IPS-20b (cell line): ENCODE results near the gene TMEM214.

Source experiments
- H3K27ac ChIP-seq: one replicate; pipeline ENCODE4 v1.5.1; 2013; ENCODE audit warnings: low read length
- H3K27me3 ChIP-seq: 2 replicates; pipeline ENCODE4 v1.6.1; 2013; ENCODE audit warnings: mild to moderate bottlenecking, low read length, inconsistent platforms; ENCODE audit not compliant: insufficient read depth
- H3K36me3 ChIP-seq: 2 replicates; pipeline ENCODE4 v1.6.1; 2013; ENCODE audit warnings: low read depth, mild to moderate bottlenecking, inconsistent platforms, low read length, moderate library complexity; ENCODE audit not compliant: insufficient read depth
- H3K4me1 ChIP-seq: 2 replicates; pipeline ENCODE4 v1.6.1; 2013; ENCODE audit warnings: mild to moderate bottlenecking, control low read depth, inconsistent platforms, low read length, moderate library complexity; ENCODE audit not compliant: insufficient read depth
- H3K4me3 ChIP-seq: 2 replicates; pipeline ENCODE4 v1.5.1; 2013; ENCODE audit warnings: mild to moderate bottlenecking, low read length, inconsistent platforms
- H3K9ac ChIP-seq: 2 replicates; pipeline ENCODE4 v1.6.1; 2013; ENCODE audit warnings: low read depth, mild to moderate bottlenecking, inconsistent platforms, low read length, moderate library complexity
- H3K9me3 ChIP-seq: 2 replicates; pipeline ENCODE4 v1.6.1; 2013; ENCODE audit warnings: mild to moderate bottlenecking, low read depth, low read length, inconsistent platforms; ENCODE audit not compliant: insufficient read depth

Gene TMEM214

DNA sequence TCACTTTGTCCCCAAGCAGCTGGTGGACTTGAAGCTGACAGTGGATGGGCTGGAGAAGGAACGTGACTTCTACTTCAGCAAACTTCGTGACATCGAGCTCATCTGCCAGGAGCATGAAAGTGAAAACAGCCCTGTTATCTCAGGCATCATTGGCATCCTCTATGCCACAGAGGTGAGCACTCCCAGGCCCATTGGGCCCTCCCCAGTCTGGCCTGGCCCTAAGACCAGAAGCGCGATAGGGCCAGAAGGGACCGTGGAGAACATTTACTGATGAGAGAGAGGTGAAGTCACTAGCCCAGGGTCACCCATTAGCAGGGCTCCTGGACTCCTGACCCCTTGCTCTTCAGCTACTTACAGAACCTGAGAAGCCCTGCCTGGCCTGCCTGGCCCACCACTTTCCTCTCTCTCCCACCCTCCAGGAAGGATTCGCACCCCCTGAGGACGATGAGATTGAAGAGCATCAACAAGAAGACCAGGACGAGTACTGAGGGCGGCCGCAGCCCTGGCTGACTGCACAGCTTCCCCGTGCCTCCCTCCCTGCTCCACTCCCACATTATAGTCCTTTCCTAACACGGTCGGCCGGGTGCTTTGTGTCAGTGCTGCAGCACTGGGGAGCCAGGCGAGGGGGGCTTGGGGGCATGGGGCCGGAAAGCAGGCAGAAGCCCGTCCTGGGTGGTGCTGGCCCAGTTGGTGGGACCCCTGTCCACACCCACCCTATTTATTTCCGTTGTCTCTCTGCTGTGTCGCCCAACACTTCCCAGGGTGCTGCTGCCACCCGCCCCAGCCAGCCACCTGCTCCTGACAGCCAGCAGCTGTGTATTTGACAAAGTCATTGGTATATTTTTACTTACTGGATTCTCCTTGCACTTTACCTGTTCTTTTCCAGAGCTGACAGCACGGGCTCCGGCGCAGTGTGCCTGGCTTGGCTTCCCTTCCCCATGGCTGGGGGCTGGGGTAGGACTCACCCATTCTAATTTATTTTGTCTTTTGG is 6.6 kb upstream of the TMEM214 start:
- Histone ChIP-seq H3K9me3 (no peaks in the 10 kb centered on the region), H3K36me3 (no peaks in the 10 kb centered on the region), H3K9ac (no peak overlapping the region)

GRCh38 chr2:27027211-27027651 is 5.5 kb upstream of the TMEM214 start:
- no peak overlapping the region for H3K27ac ChIP-seq
- H3K4me3 ChIP-seq = no peak overlapping the region
- no peak overlapping the region for H3K9ac ChIP-seq
- H3K4me1 ChIP-seq = no peaks in the 10 kb centered on the region; the same call in 1 of the 2 replicates
- no peaks in the 10 kb centered on the region for H3K27me3 ChIP-seq
- H3K9me3 ChIP-seq = no peaks in the 10 kb centered on the region
- no peaks in the 10 kb centered on the region for H3K36me3 ChIP-seq

More for the DNA sequence above, 6.6 kb upstream of the TMEM214 start:
- no peak overlapping the region for H3K27ac ChIP-seq
- no peak overlapping the region for H3K4me3 ChIP-seq
- H3K4me1 ChIP-seq = no peaks in the 10 kb centered on the region; the same call in 1 of the 2 replicates
- no peaks in the 10 kb centered on the region for H3K27me3 ChIP-seq

DNA sequence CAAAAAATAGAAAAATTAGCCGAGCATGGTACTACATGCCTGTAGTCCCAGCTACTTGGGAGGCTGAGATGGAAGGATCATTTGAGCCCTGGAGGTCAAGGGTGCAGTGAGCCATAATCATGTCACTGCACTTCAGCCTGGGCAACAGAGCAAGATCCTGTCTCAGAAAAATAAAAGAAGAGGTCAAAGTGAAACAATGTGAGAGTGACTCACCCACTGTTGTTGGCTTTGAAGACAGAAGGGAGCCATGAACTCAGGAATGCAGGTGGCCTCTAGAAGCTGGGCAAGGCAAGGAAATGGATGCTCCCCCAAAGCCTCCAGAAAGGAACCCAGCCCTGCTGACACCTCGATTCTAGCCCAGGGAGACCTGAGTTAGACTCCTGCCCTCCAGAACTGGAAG is 3.7 kb upstream of the TMEM214 start:
- H3K27me3 ChIP-seq = no peaks in the 10 kb centered on the region
- H3K27ac ChIP-seq = no peak overlapping the region

DNA sequence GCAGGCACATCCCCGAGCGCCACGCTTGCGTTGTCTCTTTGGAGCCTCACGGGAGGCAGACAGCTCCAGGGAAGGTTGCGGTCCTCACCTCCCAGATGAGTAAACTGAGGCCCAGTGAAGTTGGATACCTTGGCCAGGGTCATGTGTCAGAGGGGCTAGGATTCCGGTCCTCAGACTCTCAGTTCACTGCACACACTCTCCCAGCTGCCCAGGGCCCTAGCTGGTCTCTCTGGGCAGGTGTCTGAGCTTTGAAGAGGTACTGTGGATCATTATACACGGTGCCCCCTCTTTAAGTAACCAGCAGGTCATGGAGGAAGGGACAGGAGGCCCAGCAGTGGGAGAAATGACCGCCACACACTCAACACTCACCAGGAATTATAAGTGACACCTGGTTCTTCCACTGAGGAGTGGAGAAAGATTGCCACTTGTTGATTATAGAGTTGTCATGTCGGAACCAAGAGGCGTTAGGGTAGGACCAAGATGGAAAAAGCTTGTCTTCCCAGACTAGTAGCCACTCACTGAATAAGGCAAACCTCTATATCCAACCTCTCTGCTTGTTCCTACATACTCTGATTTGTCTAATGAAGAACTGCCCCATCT is 588 bp downstream of the TMEM214 start:
- no peaks in the 10 kb centered on the region; the same call in 1 of the 2 replicates for H3K4me1 ChIP-seq
- no peak overlapping the region for H3K27ac ChIP-seq
- peak overlapping the region; percentile 80 for H3K4me3 ChIP-seq
- no peaks in the 10 kb centered on the region for H3K9me3 ChIP-seq
- peaks cover 36% of the 10 kb centered on the region for H3K36me3 ChIP-seq
- peak overlapping the region; percentile 77 for H3K9ac ChIP-seq
- no peaks in the 10 kb centered on the region for H3K27me3 ChIP-seq

More for the DNA sequence above, 3.7 kb upstream of the TMEM214 start:
- Histone ChIP-seq H3K4me1 (no peaks in the 10 kb centered on the region; the same call in 1 of the 2 replicates), H3K9me3 (no peaks in the 10 kb centered on the region), H3K36me3 (no peaks in the 10 kb centered on the region), H3K9ac (no peak overlapping the region), H3K4me3 (no peak overlapping the region)

DNA sequence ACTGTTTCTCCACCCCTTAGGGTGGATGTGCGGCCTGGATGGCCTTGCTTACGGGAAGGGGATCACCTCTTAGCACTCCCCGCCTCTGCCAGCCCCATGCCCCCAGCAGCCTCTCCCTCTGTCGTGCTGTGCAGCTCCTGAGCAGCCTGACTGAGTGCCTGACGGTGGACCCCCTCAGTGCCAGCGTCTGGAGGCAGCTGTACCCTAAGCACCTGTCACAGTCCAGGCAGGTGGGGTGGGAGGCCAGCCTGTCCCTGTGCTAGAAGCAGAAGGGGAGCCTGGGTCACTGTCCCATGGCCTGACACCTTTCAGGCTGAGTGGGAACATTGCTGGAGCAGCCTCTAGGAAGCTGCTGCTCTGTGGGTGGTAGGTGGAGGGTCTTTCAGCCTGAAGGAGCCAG is 5.2 kb downstream of the TMEM214 start:
- Histone ChIP-seq H3K4me3 (no peak overlapping the region), H3K9me3 (no peaks in the 10 kb centered on the region), H3K9ac (no peak overlapping the region), H3K27me3 (no peaks in the 10 kb centered on the region), H3K36me3 (peaks cover 83% of the 10 kb centered on the region), H3K27ac (no peak overlapping the region), H3K4me1 (no peaks in the 10 kb centered on the region; the same call in 1 of the 2 replicates)

DNA sequence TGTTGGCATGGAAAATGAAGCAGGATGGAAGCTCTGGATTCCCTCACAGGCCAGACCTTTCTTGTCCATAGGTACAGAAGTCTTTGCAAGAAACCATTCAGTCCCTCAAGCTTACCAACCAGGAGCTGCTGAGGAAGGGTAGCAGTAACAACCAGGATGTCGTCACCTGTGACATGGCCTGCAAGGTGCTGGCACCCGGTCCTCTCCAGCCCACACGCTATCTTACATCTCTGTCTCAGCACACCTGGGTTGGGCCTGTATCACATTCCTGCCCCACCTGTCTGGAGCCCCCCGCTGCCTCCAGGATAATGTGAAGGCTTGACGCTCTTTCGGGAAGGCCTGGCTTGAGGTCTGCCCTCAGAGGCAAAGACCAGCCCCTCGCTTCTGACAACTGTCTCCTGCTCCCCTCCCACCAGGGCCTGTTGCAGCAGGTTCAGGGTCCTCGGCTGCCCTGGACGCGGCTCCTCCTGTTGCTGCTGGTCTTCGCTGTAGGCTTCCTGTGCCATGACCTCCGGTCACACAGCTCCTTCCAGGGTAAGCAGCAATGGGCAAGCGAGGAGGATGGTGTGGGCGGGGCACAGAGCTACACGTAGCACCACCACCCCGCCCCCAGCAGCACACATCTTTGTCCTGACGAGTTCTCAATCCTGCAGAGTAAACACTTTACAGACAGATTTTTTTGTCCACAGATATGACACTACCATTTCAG is 6.0 kb downstream of the TMEM214 start:
- H3K9ac ChIP-seq = no peak overlapping the region
- H3K27ac ChIP-seq = no peak overlapping the region
- peaks cover 86% of the 10 kb centered on the region for H3K36me3 ChIP-seq

GRCh38 chr2:27039426-27039825 is 6.7 kb downstream of the TMEM214 start:
- no peaks in the 10 kb centered on the region for H3K4me1 ChIP-seq
- no peaks in the 10 kb centered on the region for H3K27me3 ChIP-seq
- no peaks in the 10 kb centered on the region for H3K9me3 ChIP-seq
- no peak overlapping the region for H3K4me3 ChIP-seq
- H3K27ac ChIP-seq = no peak overlapping the region
- H3K36me3 ChIP-seq = peaks cover 86% of the 10 kb centered on the region
- no peak overlapping the region for H3K9ac ChIP-seq

More for the DNA sequence above, 6.0 kb downstream of the TMEM214 start:
- Histone ChIP-seq H3K4me3 (no peak overlapping the region), H3K9me3 (no peaks in the 10 kb centered on the region), H3K27me3 (no peaks in the 10 kb centered on the region), H3K4me1 (no peaks in the 10 kb centered on the region)

DNA sequence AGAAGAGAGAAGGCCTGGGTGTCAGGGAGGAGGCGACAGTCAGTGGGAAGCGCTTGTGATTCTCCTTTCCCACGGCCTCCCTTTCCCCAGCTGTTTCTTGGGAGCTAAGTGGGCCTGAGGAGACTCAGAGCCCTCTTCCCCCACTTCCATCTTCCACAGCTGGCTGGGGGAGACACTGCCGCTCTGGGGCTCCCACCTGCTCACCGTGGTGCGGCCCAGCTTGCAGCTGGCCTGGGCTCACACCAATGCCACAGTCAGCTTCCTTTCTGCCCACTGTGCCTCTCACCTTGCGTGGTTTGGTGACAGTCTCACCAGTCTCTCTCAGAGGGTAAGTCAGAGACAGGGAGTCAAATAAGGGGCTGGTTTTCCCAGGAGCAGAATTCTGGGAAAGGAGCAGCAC is 7.1 kb downstream of the TMEM214 start:
- Histone ChIP-seq H3K27me3 (no peaks in the 10 kb centered on the region), H3K4me3 (no peak overlapping the region), H3K4me1 (no peaks in the 10 kb centered on the region), H3K9ac (no peak overlapping the region), H3K9me3 (no peaks in the 10 kb centered on the region), H3K36me3 (peaks cover 85% of the 10 kb centered on the region), H3K27ac (no peak overlapping the region)

- Histone ChIP-seq H3K9me3 (no peaks in the 10 kb centered on the region), H3K27ac (no peak overlapping the region), H3K36me3 (peaks cover 80% of the 10 kb centered on the region), H3K27me3 (no peaks in the 10 kb centered on the region), H3K4me3 (no peak overlapping the region), H3K4me1 (no peaks in the 10 kb centered on the region), H3K9ac (no peak overlapping the region)
These were observed 7.5 kb downstream of the TMEM214 start for GRCh38 chr2:27040282-27040681.

DNA sequence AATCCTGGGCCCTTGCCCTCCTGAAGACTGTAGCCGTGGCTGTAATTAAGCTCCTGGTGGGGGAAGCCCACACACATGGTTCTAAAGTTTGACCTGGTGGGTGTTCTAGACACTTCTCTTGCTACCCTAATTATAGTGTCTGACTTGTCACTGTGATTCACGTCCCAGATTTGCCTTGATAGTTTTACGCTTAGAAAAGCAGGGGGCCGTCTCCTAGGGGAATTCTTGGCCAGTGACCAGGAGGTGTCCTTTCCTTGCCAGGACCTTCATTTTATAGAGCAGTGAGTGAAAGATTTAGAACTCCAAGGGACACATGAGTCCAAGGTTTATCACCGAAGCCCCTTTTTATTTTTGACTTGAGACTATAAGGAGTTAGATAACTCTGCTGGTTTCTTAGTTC is 9.0 kb downstream of the TMEM214 start:
- H3K9ac ChIP-seq = no peak overlapping the region
- H3K36me3 ChIP-seq = peaks cover 66% of the 10 kb centered on the region
- no peaks in the 10 kb centered on the region for H3K4me1 ChIP-seq
- no peak overlapping the region for H3K27ac ChIP-seq
- H3K4me3 ChIP-seq = no peak overlapping the region
- no peaks in the 10 kb centered on the region for H3K9me3 ChIP-seq
- H3K27me3 ChIP-seq = no peaks in the 10 kb centered on the region

DNA sequence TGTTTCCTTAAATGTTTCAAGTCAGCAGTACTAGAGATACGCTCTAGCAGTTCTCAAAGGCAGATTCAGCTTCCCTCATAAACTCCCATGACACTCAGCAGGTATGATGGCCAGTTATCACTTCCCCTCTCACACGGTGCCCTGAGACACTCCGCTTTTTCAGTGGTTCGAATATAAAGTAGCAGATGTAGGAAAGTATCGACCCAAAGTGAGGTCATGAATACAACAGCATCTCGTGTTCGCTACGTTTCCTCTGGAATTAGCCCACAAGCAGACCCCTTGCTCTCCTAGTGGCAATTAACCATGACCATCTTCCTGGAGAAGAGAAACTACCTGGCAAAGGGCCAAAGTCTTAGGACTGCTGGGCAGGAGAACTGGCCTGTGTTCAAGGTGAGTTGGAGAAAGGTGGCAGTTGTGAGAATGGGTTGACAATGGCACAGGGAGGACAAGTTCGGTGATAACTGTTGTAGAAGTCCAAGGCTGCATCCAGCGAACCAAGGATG is 9.4 kb downstream of the TMEM214 start:
- H3K4me3 ChIP-seq = no peak overlapping the region
- H3K4me1 ChIP-seq = no peaks in the 10 kb centered on the region
- no peak overlapping the region for H3K27ac ChIP-seq
- no peak overlapping the region for H3K9ac ChIP-seq
- H3K36me3 ChIP-seq = peaks cover 61% of the 10 kb centered on the region
- no peaks in the 10 kb centered on the region for H3K27me3 ChIP-seq
- no peaks in the 10 kb centered on the region for H3K9me3 ChIP-seq
